Upper lobe of left lung (tissue), 6 donors: ENCODE data around the gene UBB. TPM values are rescaled to one million over a fixed set of nuclear protein-coding genes. Genes with fewer than 3 reads are reported as not detected.
A peak's percentile ranks its signal among the peaks of the same experiment; 100 is the strongest.

Experiments
- ATAC-seq, 2 donors: fragments of 200-7000 bp; cut with Tn5 transposase; one replicate each; pipeline ENCODE4 v1.9.1; 2022; ENCODE audit warnings: mild to moderate bottlenecking in 2 of 2, moderate library complexity in 2 of 2; ENCODE audit not compliant: low FRiP score in 2 of 2
- DNase-seq, 2 donors: peaks; one replicate each; pipeline ENCODE4 v3.0.0-alpha.2; 2019 to 2020
- H3K27ac ChIP-seq, 4 donors: fragments of 200-600 bp; sonication (generic); one replicate each; pipeline ENCODE4 v1.5.1; 2016 to 2019
- H3K27me3 ChIP-seq, 4 donors: fragments of 200-600 bp; sonication (generic); one replicate each; pipeline ENCODE4 v1.5.1; 2017 to 2019
- H3K36me3 ChIP-seq, 4 donors: fragments of 200-600 bp; sonication (generic); one replicate each; pipeline ENCODE4 v1.5.1; 2016 to 2019
- H3K4me1 ChIP-seq, 4 donors: fragments of 200-600 bp; sonication (generic); one replicate each; pipeline ENCODE4 v1.5.1; 2018 to 2019
- H3K4me3 ChIP-seq, 4 donors: fragments of 200-600 bp; sonication (generic); one replicate each; pipeline ENCODE4 v1.5.1; 2017 to 2019; ENCODE audit warnings: mild to moderate bottlenecking in 2 of 4, moderate library complexity in 1 of 4
- H3K9me3 ChIP-seq, 4 donors: fragments of 200-600 bp; sonication (generic); one replicate each; pipeline ENCODE4 v1.5.1; 2018 to 2019
- CTCF ChIP-seq, 6 experiments: fragments of 450-650 bp in 4 of 6; fragments of 200-600 bp in 2 of 6; sonication (generic) in 2 of 6; IDR thresholded peaks; one replicate each; pipeline ENCODE4 v1.5.1; 2016 to 2019; ENCODE audit warnings: antibody characterized with exemption in 6 of 6
- EP300 ChIP-seq, 4 donors: sonication (generic); formaldehyde crosslinking; IDR thresholded peaks; one replicate each; pipeline ENCODE4 v1.5.1; 2017; ENCODE audit warnings: antibody characterized with exemption in 4 of 4, control low read depth in 2 of 4
- POLR2A ChIP-seq, 4 donors: fragments of 450-650 bp; IDR thresholded peaks; one replicate each; pipeline ENCODE4 v1.5.1; 2016 to 2017; ENCODE audit warnings: antibody characterized with exemption in 4 of 4, mild to moderate bottlenecking in 2 of 4
- POLR2AphosphoS5 ChIP-seq, 2 donors: sonication (generic); formaldehyde crosslinking; IDR thresholded peaks; one replicate each; pipeline ENCODE4 v1.5.1; 2017; ENCODE audit warnings: antibody characterized with exemption in 2 of 2
- WGBS, 2 donors: methylation state at CpG; one replicate each; pipeline ENCODE4 v1.1.5; 2017 to 2018; 5-methylcytosine and 5-hydroxymethylcytosine counted together
- total RNA-seq, 6 donors: library from RNA; depleted of rRNA in 4 of 6; stranded (reverse); fragments of >200 nt in 4 of 6; gene quantifications; one replicate each; pipeline versions ENCODE4 v1.1.0 to v1.2.1, GENCODE V29; 2016 to 2021
- donor health status: DM: no; HTN: no; CAD: no; lungs with moderate emphysema.
- donor health status: DM: no; HTN: yes; CAD: no; lungs with severe emphysema.

The UBB gene
- total RNA-seq, 6 donors from 2014 or later: 281 to 1,666 (median 998) TPM

GRCh38 chr17:16417399-16417798, 36.5 kb downstream of the UBB start:
- H3K9me3 ChIP-seq: no peaks in the 10 kb centered on the region
- WGBS, 2 donors: 92 to 96% methylated on average over 7 of the region's 7 CpGs
- DNase-seq: no peak
- ATAC-seq: no peak
- peaks cover 0 to 46% (median 19%) of the 10 kb centered on the region in 4 donors for H3K36me3 ChIP-seq
- H3K4me3 ChIP-seq: no peak overlapping the region
- no peaks in the 10 kb centered on the region for H3K27me3 ChIP-seq
- H3K4me1 ChIP-seq: peaks cover 30 to 44% (median 38%) of the 10 kb centered on the region in 4 donors
- TF ChIP-seq POLR2AphosphoS5 (IDR thresholded peaks at IDR 0.05): no peak
- no peak for TF ChIP-seq EP300 (IDR thresholded peaks at IDR 0.05)
- TF ChIP-seq CTCF (IDR thresholded peaks at IDR 0.05): no peak
- no peak for TF ChIP-seq POLR2A (IDR thresholded peaks at IDR 0.05)
- H3K27ac ChIP-seq: peak overlapping the region; percentile 13 to 95 (median 78)

GRCh38 chr17:16417896-16418684, 37.2 kb downstream of the UBB start:
- WGBS, 2 donors: 65 to 83% methylated on average over 3 to 7 of the region's 7 CpGs
- Histone ChIP-seq H3K4me3 (no peak overlapping the region), H3K36me3 (peaks cover 6 to 53% (median 23%) of the 10 kb centered on the region in 4 donors), H3K4me1 (peaks cover 30 to 44% (median 38%) of the 10 kb centered on the region in 4 donors), H3K9me3 (no peaks in the 10 kb centered on the region), H3K27me3 (no peaks in the 10 kb centered on the region), H3K27ac (peak overlapping the region; percentile 39 to 92 (median 61))
- TF ChIP-seq CTCF (IDR thresholded peaks at IDR 0.05): no peak
- no peak for TF ChIP-seq EP300 (IDR thresholded peaks at IDR 0.05)
- no peak for TF ChIP-seq POLR2AphosphoS5 (IDR thresholded peaks at IDR 0.05)
- TF ChIP-seq POLR2A (IDR thresholded peaks at IDR 0.05): no peak
- ATAC-seq: no peak
- peak in 1 of 2 donors; percentile 62 for DNase-seq

- H3K36me3 ChIP-seq: peaks cover 7 to 59% (median 28%) of the 10 kb centered on the region in 4 donors
- H3K9me3 ChIP-seq: no peaks in the 10 kb centered on the region
- DNase-seq: no peak
- no peak overlapping the region for H3K4me3 ChIP-seq
- ATAC-seq: no peak
- TF ChIP-seq POLR2A (IDR thresholded peaks at IDR 0.05) (no peak), EP300 (IDR thresholded peaks at IDR 0.05) (no peak), POLR2AphosphoS5 (IDR thresholded peaks at IDR 0.05) (no peak), CTCF (IDR thresholded peaks at IDR 0.05) (no peak)
- H3K4me1 ChIP-seq: peaks cover 30 to 44% (median 38%) of the 10 kb centered on the region in 4 donors
- H3K27ac ChIP-seq: peak overlapping the region; percentile 39 to 92 (median 61)
- 0 to 90% methylated on average over 1 to 2 of the region's 2 CpGs for WGBS, 2 donors
- no peaks in the 10 kb centered on the region for H3K27me3 ChIP-seq
Measured at GRCh38 chr17:16418685-16419068, 37.8 kb downstream of the UBB start.

- Histone ChIP-seq H3K9me3 (no peaks in the 10 kb centered on the region), H3K27me3 (no peaks in the 10 kb centered on the region), H3K4me3 (no peak overlapping the region), H3K27ac (peak overlapping the region; percentile 51 to 92 (median 61)), H3K4me1 (peaks cover 30 to 44% (median 38%) of the 10 kb centered on the region in 4 donors), H3K36me3 (peaks cover 7 to 65% (median 32%) of the 10 kb centered on the region in 4 donors)
- ATAC-seq (peak in 1 of 2 donors; percentile 34), DNase-seq (no peak)
- TF ChIP-seq EP300 (IDR thresholded peaks at IDR 0.05): no peak
- TF ChIP-seq POLR2A (IDR thresholded peaks at IDR 0.05): no peak
- TF ChIP-seq CTCF (IDR thresholded peaks at IDR 0.05): no peak
- no peak for TF ChIP-seq POLR2AphosphoS5 (IDR thresholded peaks at IDR 0.05)
- 70 to 72% methylated on average over 8 of the region's 8 CpGs for WGBS, 2 donors
Measured at GRCh38 chr17:16419074-16419928, 38.4 kb downstream of the UBB start.
